ENCODE results near the gene IRX3.

DNA sequence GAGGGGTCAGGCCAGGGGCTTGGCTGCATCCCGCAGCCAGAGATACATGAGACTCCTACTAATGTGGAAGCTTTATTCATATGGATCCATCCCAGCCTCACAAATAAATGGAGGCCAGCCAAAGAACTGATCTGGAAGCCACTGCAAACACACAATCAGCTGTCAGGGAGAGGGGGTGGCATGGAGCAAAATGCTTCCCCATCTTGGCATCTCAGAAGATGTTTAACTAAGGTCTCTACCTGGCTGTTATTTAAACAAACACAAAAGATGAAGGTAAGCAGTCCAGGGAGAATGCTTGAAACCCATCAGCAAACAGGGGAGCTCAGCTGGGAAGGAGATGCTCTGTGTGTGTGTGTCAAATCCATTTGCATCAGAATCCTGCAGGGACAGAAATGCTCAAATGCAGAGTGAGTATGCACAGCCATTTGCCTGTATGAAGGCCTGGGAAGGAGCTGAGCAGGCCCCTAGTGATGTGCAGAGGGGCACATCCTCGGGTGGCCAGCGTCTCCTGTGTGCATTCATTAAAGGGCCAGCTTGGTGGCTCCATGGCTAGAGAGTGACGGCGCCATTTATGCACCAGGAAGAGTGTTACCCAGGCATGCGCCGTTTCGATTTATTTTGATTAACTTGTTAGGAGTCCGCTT lies 34.2 kb upstream of the IRX3 start:
- TF ChIP-seq, protein P1, sequence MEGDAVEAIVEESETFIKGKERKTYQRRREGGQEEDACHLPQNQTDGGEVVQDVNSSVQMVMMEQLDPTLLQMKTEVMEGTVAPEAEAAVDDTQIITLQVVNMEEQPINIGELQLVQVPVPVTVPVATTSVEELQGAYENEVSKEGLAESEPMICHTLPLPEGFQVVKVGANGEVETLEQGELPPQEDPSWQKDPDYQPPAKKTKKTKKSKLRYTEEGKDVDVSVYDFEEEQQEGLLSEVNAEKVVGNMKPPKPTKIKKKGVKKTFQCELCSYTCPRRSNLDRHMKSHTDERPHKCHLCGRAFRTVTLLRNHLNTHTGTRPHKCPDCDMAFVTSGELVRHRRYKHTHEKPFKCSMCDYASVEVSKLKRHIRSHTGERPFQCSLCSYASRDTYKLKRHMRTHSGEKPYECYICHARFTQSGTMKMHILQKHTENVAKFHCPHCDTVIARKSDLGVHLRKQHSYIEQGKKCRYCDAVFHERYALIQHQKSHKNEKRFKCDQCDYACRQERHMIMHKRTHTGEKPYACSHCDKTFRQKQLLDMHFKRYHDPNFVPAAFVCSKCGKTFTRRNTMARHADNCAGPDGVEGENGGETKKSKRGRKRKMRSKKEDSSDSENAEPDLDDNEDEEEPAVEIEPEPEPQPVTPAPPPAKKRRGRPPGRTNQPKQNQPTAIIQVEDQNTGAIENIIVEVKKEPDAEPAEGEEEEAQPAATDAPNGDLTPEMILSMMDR (conservative IDR thresholded peaks at IDR 0.05 in 1 of 2, IDR thresholded peaks at IDR 0.05 in 1 of 2; ENCODE audit: low read depth in 1 of 2, low read length in 2 of 2), result no peak
- no peak for TF ChIP-seq EZH2 (IDR thresholded peaks at IDR 0.05; ENCODE audit: low read length, missing control alignments)
